A549 treated with RU486 at 1 μM for 4 hours (cell line): Measurements from ENCODE around the gene MAGEC1. TPM values are rescaled to one million over a fixed set of nuclear protein-coding genes. Genes with fewer than 3 reads are reported as not detected.

Source experiments
- total RNA-seq: library from RNA; stranded (reverse); fragments of 200-300 nt; extraction: Qiagen RNA extraction; gene quantifications from 5 replicates; pipeline ENCODE4 v1.2.3, GENCODE V29; 2022; ENCODE audit warnings: low read depth

The MAGEC1 gene
- total RNA-seq: 0.02 to 0.09 TPM (median 0.04 TPM) in 3 of 5 replicates, not detected in the others

GRCh38 chrX:141903400-141904155, at the start of gene MAGEC1:
Gene MAGEC1 (plus strand): TSS chrX:141903894. CDS start chrX:141905073, 1,179 bp downstream.

Other genes with a start within 250 kb of the MAGEC1 start
- gene SPANXD, start 205.2 kb upstream of the MAGEC1 start, total RNA-seq: 0.42 TPM in 1 of 5 replicates, not detected in the others
- not detected in 5 replicates for gene MAGEC3, start 65.6 kb upstream of the MAGEC1 start, total RNA-seq